K562 (cell line): ENCODE data around the gene HPSE2. TPM values are rescaled to one million over a fixed set of nuclear protein-coding genes. Genes with fewer than 3 reads are reported as not detected.

Experiments
- ATAC-seq: fragments of 200-7000 bp; cut with Tn5 transposase; 3 replicates; pipeline ENCODE4 v1.9.1; 2020; ENCODE audit warnings: moderate library complexity
- BruUV-seq: library from RNA; stranded (reverse); fragments of 400-500 nt; replicated peaks from 2 replicates; lab custom pipeline; 2021; lab: Mats Ljungman, UMichigan
- CTCF ChIA-PET: fragments of 300-600 bp; formaldehyde crosslinking; extraction: SDS; loops from one replicate; lab custom pipeline; 2021; ENCODE audit warnings: low intra/inter-chr PET ratio; lab: Yijun Ruan, JAX
- POLR2A ChIA-PET: fragments of 300-600, 350-650 bp; sonication (Branson Sonifier 250); formaldehyde crosslinking; extraction: SDS; loops from one replicate; lab custom pipeline; 2021; ENCODE audit warnings: antibody characterized with exemption, inconsistent platforms; lab: Yijun Ruan, JAX
- DNase-seq, 4 experiments: peaks; one replicate each; pipeline versions ENCODE4 v3.0.0 to v3.0.0-alpha.2; 2011 to 2018; ENCODE audit warnings: low spot score in 3 of 4, mixed read lengths in 3 of 4; ENCODE audit errors: extremely low read depth in 1 of 4
- FAIRE-seq: peaks from 2 replicates; lab custom pipeline; 2011; peaks lifted over from hg19 to GRCh38; lab: Jason Lieb, UNC
- H2AFZ ChIP-seq: 2 replicates; pipeline ENCODE4 v1.6.0; 2011; ENCODE audit warnings: low read depth, low read length, control low read depth, inconsistent platforms
- H3K27ac ChIP-seq: fragments of 200-600 bp; 3 replicates; pipeline ENCODE4 v1.8.0; 2011; ENCODE audit warnings: low read depth, mild to moderate bottlenecking, control low read depth, inconsistent platforms, low read length, moderate library complexity, mixed read lengths; ENCODE audit errors: extremely low read depth
- H3K27me3 ChIP-seq, 2 experiments: fragments of 300-600 bp in 1 of 2; 2 replicates in 1 of 2; 3 replicates in 1 of 2; pipeline versions ENCODE4 v1.6.0 to v1.8.0; 2011; ENCODE audit warnings: inconsistent platforms in 2 of 2, low read length in 2 of 2, mild to moderate bottlenecking in 1 of 2, mixed read lengths in 1 of 2, moderate library complexity in 1 of 2; ENCODE audit not compliant: control insufficient read depth in 2 of 2, insufficient read depth in 2 of 2
- H3K36me3 ChIP-seq: fragments of 300-600 bp; 3 replicates; pipeline ENCODE4 v1.8.0; 2011; ENCODE audit warnings: mild to moderate bottlenecking, low read length, inconsistent platforms; ENCODE audit not compliant: control insufficient read depth, insufficient read depth
- H3K4me1 ChIP-seq, 2 experiments: fragments of 200-600 bp in 1 of 2; replicated peaks in 1 of 2; 2 replicates in 1 of 2; 3 replicates in 1 of 2; pipeline versions ENCODE4 v1.5.1 to v1.8.0; 2011; ENCODE audit warnings: inconsistent platforms in 2 of 2, low read length in 2 of 2, mild to moderate bottlenecking in 1 of 2, mixed read lengths in 1 of 2, moderate library complexity in 1 of 2; ENCODE audit not compliant: control insufficient read depth in 2 of 2, insufficient read depth in 2 of 2
- H3K4me2 ChIP-seq: 2 replicates; pipeline ENCODE4 v1.6.1; 2011; ENCODE audit warnings: low read length, control low read depth, inconsistent platforms, mixed read lengths; ENCODE audit not compliant: insufficient read depth
- H3K4me3 ChIP-seq: fragments of 200-600 bp; sonication (generic), shearing (Covaris generic); 2 replicates; pipeline ENCODE4 v1.5.1; 2016; ENCODE audit warnings: control low read depth, inconsistent platforms
- H3K79me2 ChIP-seq: fragments of 200-600 bp; 3 replicates; pipeline ENCODE4 v1.8.0; 2011; ENCODE audit warnings: low read length, inconsistent platforms; ENCODE audit not compliant: control insufficient read depth, insufficient read depth
- H3K9ac ChIP-seq, 2 experiments: 2 replicates each; pipeline versions ENCODE4 v1.6.0 to v1.6.1; 2011; ENCODE audit warnings: low read depth in 2 of 2, low read length in 2 of 2, control low read depth in 1 of 2, inconsistent platforms in 1 of 2, mild to moderate bottlenecking in 1 of 2, mixed read lengths in 1 of 2; ENCODE audit not compliant: insufficient read depth in 1 of 2
- H3K9me1 ChIP-seq: one replicate; pipeline ENCODE4 v1.6.0; 2011; ENCODE audit warnings: inconsistent platforms, mild to moderate bottlenecking, low read length, moderate library complexity; ENCODE audit not compliant: control insufficient read depth, insufficient read depth
- H3K9me3 ChIP-seq: replicated peaks from 2 replicates; pipeline ENCODE4 v1.5.1; 2011; ENCODE audit warnings: low read depth, low read length, inconsistent platforms; ENCODE audit not compliant: control insufficient read depth, insufficient read depth
- H4K20me1 ChIP-seq: replicated peaks from 2 replicates; pipeline ENCODE4 v1.6.1; 2011; ENCODE audit warnings: low read length, inconsistent platforms, mixed read lengths; ENCODE audit not compliant: control insufficient read depth, insufficient read depth
- BACH1 ChIP-seq: fragments of 200-800 bp; sonication (Bioruptor generic); IDR thresholded peaks from 2 replicates; pipeline ENCODE4 v1.6.1; 2016; ENCODE audit warnings: missing genetic modification characterization, missing compliant biosample characterization
- CBX8 ChIP-seq: fragments of 200-600 bp; sonication (generic); IDR thresholded peaks from 2 replicates; pipeline ENCODE4 v1.6.1; 2012; ENCODE audit warnings: borderline replicate concordance, mixed run types, low read depth, mild to moderate bottlenecking, moderate library complexity, mixed read lengths, low read length, control low read depth, inconsistent platforms; ENCODE audit not compliant: poor library complexity, severe bottlenecking; ENCODE audit errors: extremely low read depth
- FOXM1 ChIP-seq, 2 experiments: fragments of 450-650 bp in 1 of 2; sonication (generic) in 1 of 2; formaldehyde crosslinking in 1 of 2; IDR thresholded peaks; 2 replicates each; pipeline versions ENCODE4 v1.6.1 to v1.9.0; 2017 to 2022; ENCODE audit warnings: low read depth in 2 of 2, mild to moderate bottlenecking in 2 of 2, missing genetic modification reagents in 1 of 2, moderate library complexity in 1 of 2
- HEY1 ChIP-seq: fragments of 250-450 bp; sonication (Bioruptor Pico); IDR thresholded peaks from 2 replicates; pipeline ENCODE4 v1.5.0; 2020; ENCODE audit warnings: mild to moderate bottlenecking, moderate library complexity, borderline replicate concordance
- HNRNPH1 ChIP-seq: fragments of 200-400 bp; formaldehyde crosslinking; optimal IDR thresholded peaks from 2 replicates; pipeline ENCODE3; 2017; ENCODE audit warnings: low read depth, mild to moderate bottlenecking, low read length, moderate library complexity
- MBD2 ChIP-seq: sonication (generic); IDR thresholded peaks from 2 replicates; pipeline ENCODE4 v1.6.1; 2016; ENCODE audit warnings: low read depth, borderline replicate concordance
- MTF1 ChIP-seq: fragments of 250-450 bp; sonication (Bioruptor Pico); IDR thresholded peaks from 2 replicates; pipeline ENCODE4 v1.9.0; 2021; ENCODE audit warnings: moderate library complexity, mild to moderate bottlenecking, inconsistent platforms, borderline replicate concordance
- NCOA4 ChIP-seq: fragments of 450-650 bp; IDR thresholded peaks from 2 replicates; pipeline ENCODE4 v1.6.1; 2018; ENCODE audit warnings: mild to moderate bottlenecking; ENCODE audit not compliant: partially characterized antibody
- PRMT5 ChIP-seq: sonication (generic); formaldehyde crosslinking; IDR thresholded peaks from 2 replicates; pipeline ENCODE4 v1.5.0; 2020; ENCODE audit warnings: missing genetic modification reagents
- TEAD2 ChIP-seq: fragments of 450-650 bp; IDR thresholded peaks from 2 replicates; pipeline ENCODE4 v1.6.1; 2016; ENCODE audit warnings: missing genetic modification characterization, control low read depth, missing compliant biosample characterization
- ZNF274 ChIP-seq: IDR thresholded peaks from 2 replicates; pipeline ENCODE4 v1.6.1; 2011; ENCODE audit warnings: low read depth, mild to moderate bottlenecking, low read length, moderate library complexity, borderline replicate concordance
- ZNF561 ChIP-seq: fragments of 450-650 bp; formaldehyde crosslinking; conservative IDR thresholded peaks from 2 replicates; pipeline ENCODE4 v1.4.0; 2020; ENCODE audit warnings: mild to moderate bottlenecking, moderate library complexity
- WGBS: fragments of 100-300 bp; shearing (Covaris generic); methylation state at CpG from one replicate; pipeline ENCODE4 v1.1.6; 2016; ENCODE audit warnings: low coverage, mixed read lengths; ENCODE audit not compliant: insufficient coverage; ENCODE audit errors: missing lambda C conversion rate; 5-methylcytosine and 5-hydroxymethylcytosine counted together
- in situ Hi-C: fragments of 300-500 bp; cut with MboI; formaldehyde crosslinking; loops from 4 replicates; pipeline ENCODE4 v1.15.0; 2018; ENCODE audit warnings: inconsistent platforms, mixed read lengths
- intact Hi-C: fragments of 100-400 bp; cut with micrococcal nuclease; formaldehyde crosslinking; loops from 2 replicates; pipeline ENCODE4 v1.14.2; 2022
- polyA plus RNA-seq, 8 experiments: library from polyadenylated mRNA; depleted of rRNA in 4 of 8; stranded (reverse) in 5 of 8; unstranded in 3 of 8; fragments of >200 nt; fragmentation: Nextera tagmentation in 2 of 8; fragmentation: Illumina TruSeq in 1 of 8; extraction: Ambion mirVana in 2 of 8; extraction: Trizol in 1 of 8; gene quantifications; 2 replicates each; pipeline versions ENCODE4 v1.2.1 to v1.2.3, GENCODE V29; 2011 to 2014; ENCODE audit warnings: inconsistent platforms in 1 of 8, missing spikeins in 1 of 8
- total RNA-seq, 7 experiments: library from RNA; depleted of rRNA in 6 of 7; stranded (reverse); fragments of >200 nt in 6 of 7; fragmentation: Illumina TruSeq in 2 of 7; extraction: Trizol in 2 of 7; gene quantifications; 2 replicates each; pipeline versions ENCODE4 v1.2.1 to v1.2.3, GENCODE V29; 2011 to 2021; ENCODE audit warnings: low replicate concordance in 1 of 7
- TF ChIP-seq, protein P1 (sequence below): fragments of 450-650 bp; formaldehyde crosslinking; IDR thresholded peaks from 2 replicates; pipeline ENCODE4 v1.4.0; 2020; ENCODE audit warnings: mild to moderate bottlenecking, moderate library complexity
- TF ChIP-seq, protein P2 (sequence below): fragments of 450-650 bp; IDR thresholded peaks from 2 replicates; pipeline ENCODE4 v1.6.1; 2016; ENCODE audit warnings: low read depth, mild to moderate bottlenecking, moderate library complexity
- TF ChIP-seq, protein P3 (sequence below): sonication (generic); formaldehyde crosslinking; IDR thresholded peaks from 2 replicates; pipeline ENCODE4 v1.8.1; 2023; ENCODE audit warnings: mild to moderate bottlenecking, missing genetic modification reagents

The HPSE2 gene
- total and polyA plus RNA-seq, 9 of the 15 experiments (the other 6 are each of a cell fraction or from before 2014, with no cell fraction given), result 0.03 to 0.10 (median 0.04) TPM; not detected in 2

DNA sequence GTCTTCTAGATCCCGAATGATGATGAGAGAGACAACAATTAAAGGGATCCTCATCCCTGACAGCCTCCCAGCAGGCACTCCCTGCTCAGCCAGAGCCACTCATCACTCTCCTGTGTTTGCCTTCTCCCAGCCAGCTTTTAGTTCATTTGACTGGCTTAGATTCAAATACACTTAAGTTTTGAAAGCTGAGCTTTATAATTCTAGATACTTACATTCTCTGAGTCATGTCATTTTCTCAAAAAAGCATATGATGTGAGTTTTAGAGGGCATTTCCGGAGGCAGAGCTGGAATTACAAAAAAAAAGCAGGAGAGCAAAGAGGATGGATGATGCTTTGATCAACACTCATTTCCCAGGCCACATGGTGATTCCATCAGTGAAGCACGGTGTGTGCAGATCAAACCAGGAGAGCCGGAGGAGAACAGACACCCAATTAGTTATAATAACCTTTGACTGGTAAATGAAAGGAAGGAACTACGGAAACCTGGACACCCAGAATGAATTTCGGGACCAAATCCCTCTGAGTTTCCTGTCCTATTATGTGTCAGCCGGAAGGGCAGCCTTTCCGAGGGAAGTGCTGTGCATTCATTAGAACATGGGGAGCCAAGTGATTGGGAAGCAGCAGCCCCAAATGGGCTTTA is 707.4 kb downstream of the HPSE2 start:
- FAIRE-seq (no peak), DNase-seq (no peak), ATAC-seq (no peak)
- no TSS peak for BruUV-seq
- in situ Hi-C loops (no loop called here), intact Hi-C loops (no loop called here)
- no peak overlapping the region for H2AFZ ChIP-seq
- H3K4me1 ChIP-seq, result no peaks in the 10 kb centered on the region
- no peak overlapping the region for H3K9ac ChIP-seq
- no peak overlapping the region for H3K4me3 ChIP-seq
- ChIA-PET POLR2A (no interaction called here), CTCF (no interaction called here)
- H3K4me2 ChIP-seq, result no peak overlapping the region
- no peaks in the 10 kb centered on the region for H3K79me2 ChIP-seq
- H3K27ac ChIP-seq, result no peak overlapping the region
- H3K36me3 ChIP-seq, result no peaks in the 10 kb centered on the region
- H3K27me3 ChIP-seq, result peaks cover 0 to 2% of the 10 kb centered on the region in 2 experiments; a peak in 2 of 5 replicates
- no peaks in the 10 kb centered on the region for H3K9me1 ChIP-seq
- under 1% methylated on average over 8 of the region's 8 CpGs for WGBS
- H4K20me1 ChIP-seq, result no peaks in the 10 kb centered on the region
- H3K9me3 ChIP-seq, result no peaks in the 10 kb centered on the region
- no peak for TF ChIP-seq ZNF561 (CRISPR knock-in tag)
- no peak for TF ChIP-seq HNRNPH1
- no peak for TF ChIP-seq FOXM1 (IDR thresholded peaks at IDR 0.05; ENCODE audit: low read depth)
- no peak for TF ChIP-seq FOXM1 (CRISPR knock-in tag; IDR thresholded peaks at IDR 0.05; ENCODE audit: low read depth)
- TF ChIP-seq PRMT5 (CRISPR knock-in tag), result no peak
- TF ChIP-seq BACH1, result no peak
- TF ChIP-seq, protein P1, sequence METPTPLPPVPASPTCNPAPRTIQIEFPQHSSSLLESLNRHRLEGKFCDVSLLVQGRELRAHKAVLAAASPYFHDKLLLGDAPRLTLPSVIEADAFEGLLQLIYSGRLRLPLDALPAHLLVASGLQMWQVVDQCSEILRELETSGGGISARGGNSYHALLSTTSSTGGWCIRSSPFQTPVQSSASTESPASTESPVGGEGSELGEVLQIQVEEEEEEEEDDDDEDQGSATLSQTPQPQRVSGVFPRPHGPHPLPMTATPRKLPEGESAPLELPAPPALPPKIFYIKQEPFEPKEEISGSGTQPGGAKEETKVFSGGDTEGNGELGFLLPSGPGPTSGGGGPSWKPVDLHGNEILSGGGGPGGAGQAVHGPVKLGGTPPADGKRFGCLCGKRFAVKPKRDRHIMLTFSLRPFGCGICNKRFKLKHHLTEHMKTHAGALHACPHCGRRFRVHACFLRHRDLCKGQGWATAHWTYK (CRISPR knock-in tag), result no peak
- TF ChIP-seq HEY1, result no peak
- TF ChIP-seq, protein P2, sequence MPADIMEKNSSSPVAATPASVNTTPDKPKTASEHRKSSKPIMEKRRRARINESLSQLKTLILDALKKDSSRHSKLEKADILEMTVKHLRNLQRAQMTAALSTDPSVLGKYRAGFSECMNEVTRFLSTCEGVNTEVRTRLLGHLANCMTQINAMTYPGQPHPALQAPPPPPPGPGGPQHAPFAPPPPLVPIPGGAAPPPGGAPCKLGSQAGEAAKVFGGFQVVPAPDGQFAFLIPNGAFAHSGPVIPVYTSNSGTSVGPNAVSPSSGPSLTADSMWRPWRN, result no peak
- no peak for TF ChIP-seq CBX8
- TF ChIP-seq MTF1 (CRISPR knock-in tag), result no peak
- TF ChIP-seq MBD2, result no peak
- no peak for TF ChIP-seq NCOA4
- no peak for TF ChIP-seq ZNF274
- TF ChIP-seq, protein P3, sequence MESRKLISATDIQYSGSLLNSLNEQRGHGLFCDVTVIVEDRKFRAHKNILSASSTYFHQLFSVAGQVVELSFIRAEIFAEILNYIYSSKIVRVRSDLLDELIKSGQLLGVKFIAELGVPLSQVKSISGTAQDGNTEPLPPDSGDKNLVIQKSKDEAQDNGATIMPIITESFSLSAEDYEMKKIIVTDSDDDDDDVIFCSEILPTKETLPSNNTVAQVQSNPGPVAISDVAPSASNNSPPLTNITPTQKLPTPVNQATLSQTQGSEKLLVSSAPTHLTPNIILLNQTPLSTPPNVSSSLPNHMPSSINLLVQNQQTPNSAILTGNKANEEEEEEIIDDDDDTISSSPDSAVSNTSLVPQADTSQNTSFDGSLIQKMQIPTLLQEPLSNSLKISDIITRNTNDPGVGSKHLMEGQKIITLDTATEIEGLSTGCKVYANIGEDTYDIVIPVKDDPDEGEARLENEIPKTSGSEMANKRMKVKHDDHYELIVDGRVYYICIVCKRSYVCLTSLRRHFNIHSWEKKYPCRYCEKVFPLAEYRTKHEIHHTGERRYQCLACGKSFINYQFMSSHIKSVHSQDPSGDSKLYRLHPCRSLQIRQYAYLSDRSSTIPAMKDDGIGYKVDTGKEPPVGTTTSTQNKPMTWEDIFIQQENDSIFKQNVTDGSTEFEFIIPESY (CRISPR knock-in tag), result no peak
- TF ChIP-seq TEAD2, result no peak
